ENCODE results near the gene OSBPL9. TPM values are rescaled to one million over a fixed set of nuclear protein-coding genes. Genes with fewer than 3 reads are reported as not detected.

Gene OSBPL9
- total RNA-seq, 1 donor from 2014 or later, result 50.3 TPM

DNA sequence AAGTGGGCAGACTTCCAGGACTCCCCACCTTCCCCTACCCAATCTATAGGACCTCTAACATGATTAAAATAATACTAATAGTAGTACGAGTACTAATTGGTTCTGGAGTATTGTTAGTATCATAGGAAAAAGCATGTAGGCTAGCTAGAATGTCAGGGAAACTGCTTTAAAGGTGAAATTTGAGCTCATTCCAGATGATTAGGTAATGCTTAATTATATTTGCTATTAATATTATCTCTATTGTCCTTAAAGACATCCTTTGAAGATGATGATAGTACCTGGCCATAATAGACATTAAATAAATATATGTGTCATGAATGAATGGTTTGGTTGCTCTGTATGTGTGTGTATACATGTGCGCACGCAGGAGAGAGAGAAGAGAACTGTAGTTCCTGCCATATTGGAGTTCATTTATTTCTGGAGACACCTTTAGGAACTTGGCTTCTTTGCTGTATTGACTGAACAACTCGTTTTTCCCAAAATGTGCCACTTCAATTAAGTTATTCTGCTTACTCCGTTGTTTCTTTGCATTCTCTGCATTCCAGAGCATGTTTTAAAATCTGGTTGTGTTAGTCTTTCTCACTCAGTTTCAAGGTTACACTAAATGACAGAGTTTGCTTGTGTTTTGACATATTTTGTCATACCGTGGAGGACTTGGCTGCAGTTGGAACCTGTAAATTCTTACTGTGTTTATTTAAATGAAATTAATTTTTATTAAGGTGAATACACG lies 117.1 kb downstream of the OSBPL9 start:
- intact Hi-C loops (cut with micrococcal nuclease), result loop anchor here (5.0 kb wide), 1 partner anchor 757 kb away; no protein-coding TSS in a partner anchor

DNA sequence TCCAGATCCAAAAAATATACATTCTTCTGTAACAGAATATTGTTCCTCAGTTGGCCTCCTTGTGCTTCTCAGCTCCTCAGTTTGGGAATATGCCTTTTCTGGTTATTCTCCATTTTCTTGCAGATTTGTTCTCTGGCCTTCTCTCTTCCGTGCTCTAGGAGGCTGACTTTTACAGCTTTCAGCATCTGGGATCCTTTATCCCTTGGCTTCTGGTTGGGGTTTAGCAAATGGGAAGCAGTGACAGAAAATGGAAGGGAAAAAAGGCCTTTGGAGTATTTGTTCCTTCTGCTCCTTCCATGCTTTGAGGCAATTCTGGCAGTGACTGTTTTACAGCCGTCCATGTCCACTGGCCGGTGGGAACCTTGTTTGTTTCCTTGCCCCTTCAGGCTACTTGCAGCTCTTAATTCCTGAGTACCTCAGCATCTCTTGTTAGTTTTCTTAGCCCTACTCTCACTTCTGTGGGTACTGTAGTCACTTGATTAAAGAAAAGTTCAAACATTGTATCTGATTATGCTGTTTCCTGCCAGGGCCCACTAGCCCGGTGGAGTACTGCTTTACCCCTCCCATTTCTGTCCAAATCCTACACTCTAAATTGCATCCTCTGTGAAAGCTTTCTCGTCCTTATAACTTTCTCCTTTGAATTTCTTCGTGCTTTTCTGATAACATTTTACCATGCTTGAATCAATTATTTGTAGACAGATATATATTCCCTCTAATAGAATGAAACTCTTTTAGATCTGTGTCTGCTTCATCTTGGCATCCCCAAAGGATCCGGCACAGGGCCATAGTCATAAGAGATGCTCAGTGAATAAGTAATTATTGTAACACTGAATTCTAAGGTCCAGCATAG lies 118.2 kb downstream of the OSBPL9 start:
- intact Hi-C loops (cut with micrococcal nuclease), result loop anchor here (5.0 kb wide), 1 partner anchor 758 kb away; no protein-coding TSS in a partner anchor

DNA sequence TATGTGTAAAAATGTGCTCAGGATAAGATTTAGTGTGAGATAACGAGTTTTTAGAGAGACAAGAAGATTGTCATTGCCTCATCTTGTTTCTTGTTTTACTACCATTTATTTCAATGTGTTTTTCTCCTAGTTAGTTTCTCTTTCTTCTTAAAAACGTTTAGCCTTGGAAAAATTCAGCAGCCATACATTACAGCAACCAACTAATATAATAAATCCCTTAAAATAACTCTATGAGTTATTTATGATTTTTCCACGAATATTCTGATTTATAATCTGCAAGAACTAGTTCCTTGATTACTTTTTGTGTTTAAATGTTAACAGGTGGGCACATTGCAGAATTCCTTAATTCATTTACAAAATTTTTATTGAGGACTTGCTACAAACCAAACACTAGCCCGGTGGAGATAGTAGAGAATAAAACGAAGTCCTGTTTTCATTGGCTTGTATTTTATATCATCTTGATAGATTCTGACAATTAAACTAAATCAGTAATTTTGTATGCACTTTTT lies 118.9 kb downstream of the OSBPL9 start:
- intact Hi-C loops (cut with micrococcal nuclease), result no loop called here

- intact Hi-C loops (cut with micrococcal nuclease), result no loop called here
These were observed 119.8 kb downstream of the OSBPL9 start for GRCh38 chr1:51736702-51737101.

DNA sequence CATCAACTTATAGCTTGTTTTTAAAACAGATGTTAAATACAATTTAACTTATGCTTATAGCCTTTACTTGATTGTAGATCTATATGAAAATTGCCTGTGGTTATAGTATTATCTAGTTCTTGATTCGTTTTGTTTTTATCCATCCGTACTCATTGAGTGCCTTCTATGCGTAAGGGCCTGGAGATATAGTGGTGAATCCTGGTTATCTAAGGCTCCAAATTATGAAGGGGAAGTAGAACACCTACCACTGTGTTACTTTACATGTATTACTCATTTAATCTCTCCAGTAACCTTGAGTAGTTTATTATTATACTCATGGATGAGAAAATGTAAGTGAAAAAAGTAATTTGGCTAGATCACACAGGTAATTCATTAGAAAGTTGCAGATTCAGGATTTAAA lies 121.8 kb downstream of the OSBPL9 start:
- intact Hi-C loops (cut with micrococcal nuclease), result no loop called here

GRCh38 chr1:51740652-51741051 lies 123.8 kb downstream of the OSBPL9 start:
- intact Hi-C loops (cut with micrococcal nuclease), result no loop called here

DNA sequence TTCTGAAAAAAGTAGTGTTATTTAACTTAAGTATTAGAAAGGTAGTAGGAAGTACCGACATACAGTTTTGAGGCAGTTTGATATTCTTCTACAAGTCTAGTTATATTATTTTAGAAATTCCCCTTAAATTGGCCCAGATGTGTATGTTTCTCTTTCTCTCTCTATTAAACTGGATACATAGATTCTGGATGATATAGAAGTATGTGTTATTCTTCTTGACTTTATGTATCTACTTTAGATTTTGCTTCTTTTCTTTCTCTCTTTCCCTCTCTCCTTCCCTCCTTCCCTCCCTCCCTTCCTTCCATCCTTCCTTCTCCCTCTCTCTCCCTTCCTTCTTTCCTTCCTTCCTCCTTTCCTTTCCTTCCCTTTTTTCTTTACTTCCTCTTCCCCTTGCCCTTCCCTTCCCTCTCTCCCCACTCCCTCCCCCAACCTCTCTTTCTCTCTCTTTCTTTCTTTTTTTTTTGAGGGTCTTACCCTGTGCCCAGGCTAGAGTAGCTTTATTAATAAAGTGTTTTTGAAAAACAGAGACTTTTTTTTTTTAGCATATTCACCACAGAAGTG lies 124.3 kb downstream of the OSBPL9 start:
- intact Hi-C loops (cut with micrococcal nuclease), result no loop called here

DNA sequence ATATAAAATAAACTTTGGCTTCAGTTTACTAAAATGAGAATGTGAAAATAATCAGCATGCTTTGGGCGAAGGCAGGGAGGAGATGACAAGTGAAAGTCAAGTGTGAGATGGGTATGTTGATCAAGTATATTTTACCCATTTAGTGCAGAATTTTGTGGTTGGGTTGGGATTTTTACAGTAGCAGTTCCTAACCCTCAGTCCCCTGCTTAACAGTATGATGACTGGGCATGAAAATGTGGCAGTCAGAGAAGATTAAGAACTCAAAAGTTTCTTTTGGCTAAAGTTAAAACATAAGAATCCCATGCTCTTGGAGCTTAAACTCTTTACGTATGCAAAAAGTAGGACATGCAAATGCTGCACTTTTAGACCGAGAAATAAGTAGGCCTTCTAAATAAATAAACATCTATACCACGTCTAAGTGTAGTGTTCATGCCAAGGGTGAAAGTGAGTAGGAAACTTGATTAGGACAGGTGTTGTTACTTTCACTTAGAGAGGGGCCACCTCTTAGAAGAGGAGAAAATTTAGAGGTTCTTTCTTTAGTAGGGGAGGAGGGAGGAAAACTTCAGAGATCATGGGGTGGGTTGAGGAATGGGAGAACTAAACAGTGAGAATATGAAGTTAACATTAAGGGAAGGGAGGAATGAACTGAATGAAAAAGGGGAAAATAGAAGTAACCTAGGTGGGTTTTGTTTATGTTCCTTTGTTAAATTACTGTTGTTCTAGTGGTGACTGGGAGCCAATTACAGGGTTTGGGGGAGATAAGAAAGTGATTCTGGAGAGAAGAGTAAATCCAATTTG lies 127.8 kb downstream of the OSBPL9 start:
- intact Hi-C loops (cut with micrococcal nuclease), result no loop called here

GRCh38 chr1:51745304-51745570 lies 128.3 kb downstream of the OSBPL9 start:
- intact Hi-C loops (cut with micrococcal nuclease), result no loop called here

- intact Hi-C loops (cut with micrococcal nuclease), result no loop called here
These were observed 132.3 kb downstream of the OSBPL9 start for GRCh38 chr1:51749151-51749550.

GRCh38 chr1:51750218-51750617 lies 133.3 kb downstream of the OSBPL9 start:
- intact Hi-C loops (cut with micrococcal nuclease), result no loop called here

DNA sequence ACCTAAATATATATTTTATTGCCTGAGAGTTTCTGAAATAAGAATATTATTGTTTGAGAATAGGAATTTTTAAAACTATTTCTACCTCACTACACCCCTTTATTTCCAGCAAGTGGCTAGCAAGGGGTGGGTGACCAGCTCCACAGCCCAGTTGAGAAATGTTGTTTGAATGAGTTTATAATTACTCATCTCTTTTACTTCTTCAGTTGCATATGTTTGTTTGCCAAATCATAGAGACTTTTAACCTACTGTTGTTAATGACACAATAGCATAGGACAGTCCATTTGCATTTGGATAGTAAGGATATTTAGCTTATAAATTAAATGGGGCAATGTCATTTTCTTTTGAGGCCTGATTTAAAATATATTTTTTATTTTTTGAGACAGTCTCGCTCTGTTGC lies 133.8 kb downstream of the OSBPL9 start:
- intact Hi-C loops (cut with micrococcal nuclease), result no loop called here

- intact Hi-C loops (cut with micrococcal nuclease), result no loop called here
These were observed 135.4 kb downstream of the OSBPL9 start for GRCh38 chr1:51752073-51752948.

DNA sequence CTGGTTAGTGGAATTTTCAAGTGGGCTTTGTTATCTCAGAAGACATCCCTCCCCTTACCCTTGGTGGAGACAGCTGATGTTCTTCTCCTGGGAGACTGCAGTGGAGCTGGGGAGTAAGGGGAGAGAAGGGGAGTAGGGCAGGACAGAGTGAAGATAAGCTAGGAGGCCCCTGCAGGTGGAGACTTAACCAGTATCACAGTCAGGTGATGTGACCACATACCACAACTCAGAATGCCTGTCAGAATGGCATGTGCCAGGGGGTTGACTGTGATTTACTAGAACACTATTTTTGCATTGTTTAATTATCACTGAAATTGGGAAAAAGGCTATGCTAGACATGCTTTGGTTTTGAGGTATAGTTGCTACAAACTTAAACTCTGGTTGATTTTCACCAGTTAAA lies 137.1 kb downstream of the OSBPL9 start:
- intact Hi-C loops (cut with micrococcal nuclease), result no loop called here

DNA sequence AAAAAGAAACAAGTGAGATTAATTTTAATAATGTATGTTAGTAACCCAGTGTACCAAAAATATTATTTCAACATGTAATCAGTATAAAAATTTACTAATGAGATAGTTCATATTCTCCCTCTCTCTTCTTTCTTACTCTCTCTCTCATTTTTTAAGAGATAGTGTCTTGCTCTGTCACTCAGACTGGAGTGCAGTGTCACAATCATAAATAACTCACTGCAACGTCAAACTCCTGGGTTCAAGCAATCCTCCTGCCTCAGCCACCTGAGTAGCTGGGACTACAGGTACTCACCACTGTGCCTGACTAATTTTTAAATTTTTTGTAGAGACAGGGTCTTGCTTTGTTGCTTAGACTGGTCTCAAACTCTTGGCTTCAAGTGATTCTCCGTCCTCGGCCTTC lies 137.8 kb downstream of the OSBPL9 start:
- intact Hi-C loops (cut with micrococcal nuclease), result no loop called here

- intact Hi-C loops (cut with micrococcal nuclease), result no loop called here
These were observed 138.5 kb downstream of the OSBPL9 start for GRCh38 chr1:51755437-51755836.

DNA sequence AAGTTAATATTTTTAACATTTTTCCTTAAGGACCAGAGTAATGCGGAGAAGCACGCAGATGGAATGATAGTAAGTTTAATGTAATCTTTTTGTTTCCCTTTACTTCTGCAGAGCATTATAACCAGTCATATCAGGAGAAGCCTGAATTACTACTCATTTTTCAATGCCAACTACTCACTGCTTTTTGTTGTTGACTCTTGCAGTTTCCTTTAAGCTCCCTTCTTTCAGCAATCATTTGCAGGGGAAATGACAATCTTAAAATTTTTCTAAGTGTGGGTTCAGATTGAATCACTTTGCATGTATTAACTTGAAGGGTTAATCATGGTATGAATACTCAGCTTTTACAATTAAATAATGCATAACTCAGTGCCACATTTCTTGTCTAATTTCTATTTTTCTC lies 139.4 kb downstream of the OSBPL9 start:
- intact Hi-C loops (cut with micrococcal nuclease), result no loop called here

GRCh38 chr1:51758310-51758709 lies 141.4 kb downstream of the OSBPL9 start:
- intact Hi-C loops (cut with micrococcal nuclease), result no loop called here

DNA sequence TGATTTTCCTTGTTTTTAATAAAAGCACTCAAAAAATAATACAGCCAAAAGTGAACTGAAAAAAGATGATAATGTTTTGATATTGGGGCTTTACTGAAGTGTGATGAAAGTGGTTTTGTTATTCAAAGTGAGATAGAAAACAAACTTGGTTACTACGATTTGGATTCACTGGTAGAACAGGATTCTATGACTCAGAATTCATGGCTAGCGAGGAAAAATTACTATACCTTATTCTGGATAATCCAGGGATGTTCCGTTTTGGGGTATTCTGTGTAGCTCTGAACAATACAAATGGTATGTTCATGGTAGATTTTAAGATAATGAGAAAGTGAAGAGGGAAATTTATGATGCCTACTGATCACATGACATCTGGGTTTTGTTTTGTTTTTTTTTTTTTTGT lies 144.0 kb downstream of the OSBPL9 start:
- intact Hi-C loops (cut with micrococcal nuclease), result no loop called here

DNA sequence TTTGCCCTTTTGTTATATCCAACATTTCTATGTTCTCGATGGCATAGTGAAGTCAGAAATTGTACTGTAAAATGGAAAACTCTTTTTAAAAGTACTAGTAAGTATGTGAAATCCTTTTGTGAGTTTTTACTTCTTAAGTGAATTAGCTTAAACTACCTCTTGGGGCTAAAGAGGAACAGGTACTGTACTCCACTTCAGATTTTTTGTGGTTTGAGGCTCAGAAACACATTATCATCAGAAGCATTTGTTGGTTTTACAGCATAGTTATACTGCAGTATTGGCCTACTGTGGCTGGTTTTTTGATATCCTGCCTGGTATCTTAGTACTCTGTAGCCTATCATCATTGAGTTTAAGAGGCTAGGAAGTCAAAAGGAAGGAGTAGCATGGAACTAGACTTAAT lies 144.5 kb downstream of the OSBPL9 start:
- intact Hi-C loops (cut with micrococcal nuclease), result no loop called here
